OCI-LY7 (cell line): ENCODE measurements around the gene EDA2R. TPM values are rescaled to one million over a fixed set of nuclear protein-coding genes. Genes with fewer than 3 reads are reported as not detected.

Experiments
- BruUV-seq: library from RNA; stranded (reverse); fragments of 400-500 nt; replicated peaks from 2 replicates; lab custom pipeline; 2021; lab: Mats Ljungman, UMichigan
- CTCF ChIA-PET: fragments of 300-600 bp; sonication (Branson Sonifier 250); formaldehyde crosslinking; loops from one replicate; lab custom pipeline; 2022; ENCODE audit warnings: antibody characterized with exemption; ENCODE audit not compliant: unreplicated experiment; lab: Charles Lee
- POLR2A ChIA-PET: fragments of 300-600 bp; sonication (Branson Sonifier 250); formaldehyde crosslinking; loops from one replicate; lab custom pipeline; 2022; ENCODE audit warnings: antibody characterized with exemption; lab: Charles Lee
- DNase-seq: peaks from one replicate; pipeline ENCODE4 v3.0.0-alpha.2; 2015; ENCODE audit warnings: low spot score
- H2AFZ ChIP-seq: fragments of 200-600 bp; sonication (generic), shearing (Covaris generic); 2 replicates; pipeline ENCODE4 v1.6.1; 2014; ENCODE audit warnings: mild to moderate bottlenecking, antibody characterized with exemption, low read length, moderate library complexity
- H3K27ac ChIP-seq: fragments of 200-600 bp; sonication (generic); 2 replicates; pipeline ENCODE4 v1.5.1; 2014; ENCODE audit warnings: mixed run types, low read depth, mild to moderate bottlenecking, moderate library complexity, low read length, inconsistent platforms; ENCODE audit not compliant: poor library complexity, severe bottlenecking
- H3K36me3 ChIP-seq: fragments of 200-600 bp; sonication (generic); 2 replicates; pipeline ENCODE4 v1.6.1; 2014; ENCODE audit warnings: mild to moderate bottlenecking, antibody characterized with exemption, low read length, moderate library complexity, mixed read lengths; ENCODE audit not compliant: insufficient read depth
- H3K4me1 ChIP-seq: fragments of 200-600 bp; sonication (generic); 2 replicates; pipeline ENCODE4 v1.5.1; 2014; ENCODE audit warnings: mild to moderate bottlenecking, low read length; ENCODE audit not compliant: insufficient read depth, poor library complexity, severe bottlenecking
- H3K4me2 ChIP-seq: fragments of 200-600 bp; sonication (generic); 2 replicates; pipeline ENCODE4 v1.6.1; 2014; ENCODE audit warnings: mild to moderate bottlenecking, low read length
- H3K4me3 ChIP-seq: fragments of 200-600 bp; sonication (generic); 2 replicates; pipeline ENCODE4 v1.5.1; 2014; ENCODE audit warnings: mild to moderate bottlenecking, low read depth, low read length; ENCODE audit not compliant: poor library complexity, severe bottlenecking
- H3K79me2 ChIP-seq: fragments of 200-600 bp; sonication (generic); 2 replicates; pipeline ENCODE4 v1.6.1; 2016; ENCODE audit warnings: low read depth, mild to moderate bottlenecking, low read length, moderate library complexity, mixed read lengths; ENCODE audit not compliant: insufficient read depth
- H3K9me2 ChIP-seq: fragments of 200-600 bp; sonication (generic); 2 replicates; pipeline ENCODE4 v1.6.1; 2016; ENCODE audit warnings: mild to moderate bottlenecking, low read length, mixed read lengths; ENCODE audit not compliant: insufficient read depth
- H3K9me3 ChIP-seq: fragments of 200-600 bp; sonication (generic); 2 replicates; pipeline ENCODE4 v1.6.1; 2014; ENCODE audit warnings: mild to moderate bottlenecking, mixed run types, low read length, mixed read lengths
- H4K20me1 ChIP-seq: fragments of 200-600 bp; sonication (generic); 2 replicates; pipeline ENCODE4 v1.6.1; 2014; ENCODE audit warnings: mild to moderate bottlenecking, antibody characterized with exemption, low read length, moderate library complexity, mixed read lengths; ENCODE audit not compliant: insufficient read depth
- EZH2phosphoT487 ChIP-seq: fragments of 200-600 bp; sonication (generic); IDR thresholded peaks from 2 replicates; pipeline ENCODE4 v1.6.1; 2018; ENCODE audit warnings: low read depth, borderline replicate concordance, mild to moderate bottlenecking, mixed run types, antibody characterized with exemption, low read length, moderate library complexity, mixed read lengths
- intact Hi-C: fragments of 100-400 bp; cut with micrococcal nuclease; formaldehyde crosslinking; loops from one replicate; pipeline ENCODE4 v1.10.0; 2022; ENCODE audit not compliant: unreplicated experiment
- small RNA-seq: library from RNA; depleted of rRNA; stranded (forward); fragments of <200 nt; gene quantifications from one replicate; pipeline ENCODE3, GENCODE V24; 2014
- total RNA-seq, 2 experiments: library from RNA; depleted of rRNA in 1 of 2; stranded (reverse); fragments of >200 nt in 1 of 2; shearing (Covaris generic) in 1 of 2; gene quantifications; 2 replicates each; pipeline ENCODE4 v1.2.3, GENCODE V29; 2014 to 2022
- TF ChIP-seq, protein P1 (sequence below): fragments of 200-600 bp; sonication (generic); conservative IDR thresholded peaks from 2 replicates; pipeline ENCODE4 v1.5.1; 2014; ENCODE audit warnings: mild to moderate bottlenecking, antibody characterized with exemption, low read length, moderate library complexity, mixed read lengths

The EDA2R gene
- total RNA-seq, 2 experiments from 2014 or later: 3.7 to 3.8 TPM

- no peak overlapping the region for H3K4me3 ChIP-seq
- H3K4me1 ChIP-seq: no peaks in the 10 kb centered on the region
- no peaks in the 10 kb centered on the region for H3K36me3 ChIP-seq
- ChIA-PET POLR2A (no interaction called here), CTCF (no interaction called here)
- no peaks in the 10 kb centered on the region for H3K79me2 ChIP-seq
- no peak overlapping the region for H3K27ac ChIP-seq
- H2AFZ ChIP-seq: no peak overlapping the region
- no peaks in the 10 kb centered on the region for H3K9me3 ChIP-seq
- BruUV-seq: no TSS peak
- no peak for DNase-seq
- no peak overlapping the region for H3K4me2 ChIP-seq
- H4K20me1 ChIP-seq: no peaks in the 10 kb centered on the region
- TF ChIP-seq, protein P1, sequence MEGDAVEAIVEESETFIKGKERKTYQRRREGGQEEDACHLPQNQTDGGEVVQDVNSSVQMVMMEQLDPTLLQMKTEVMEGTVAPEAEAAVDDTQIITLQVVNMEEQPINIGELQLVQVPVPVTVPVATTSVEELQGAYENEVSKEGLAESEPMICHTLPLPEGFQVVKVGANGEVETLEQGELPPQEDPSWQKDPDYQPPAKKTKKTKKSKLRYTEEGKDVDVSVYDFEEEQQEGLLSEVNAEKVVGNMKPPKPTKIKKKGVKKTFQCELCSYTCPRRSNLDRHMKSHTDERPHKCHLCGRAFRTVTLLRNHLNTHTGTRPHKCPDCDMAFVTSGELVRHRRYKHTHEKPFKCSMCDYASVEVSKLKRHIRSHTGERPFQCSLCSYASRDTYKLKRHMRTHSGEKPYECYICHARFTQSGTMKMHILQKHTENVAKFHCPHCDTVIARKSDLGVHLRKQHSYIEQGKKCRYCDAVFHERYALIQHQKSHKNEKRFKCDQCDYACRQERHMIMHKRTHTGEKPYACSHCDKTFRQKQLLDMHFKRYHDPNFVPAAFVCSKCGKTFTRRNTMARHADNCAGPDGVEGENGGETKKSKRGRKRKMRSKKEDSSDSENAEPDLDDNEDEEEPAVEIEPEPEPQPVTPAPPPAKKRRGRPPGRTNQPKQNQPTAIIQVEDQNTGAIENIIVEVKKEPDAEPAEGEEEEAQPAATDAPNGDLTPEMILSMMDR: no peak
- no peak for TF ChIP-seq EZH2phosphoT487
- H3K9me2 ChIP-seq: no peaks in the 10 kb centered on the region
- intact Hi-C loops: no loop called here
Observed at GRCh38 chrX:66579219-66579618, 59.7 kb downstream of the EDA2R start.

- no peaks in the 10 kb centered on the region for H3K9me3 ChIP-seq
- H3K27ac ChIP-seq: no peak overlapping the region
- no TSS peak for BruUV-seq
- no peak for DNase-seq
- no peak overlapping the region for H2AFZ ChIP-seq
- no peak overlapping the region for H3K4me2 ChIP-seq
- no peak overlapping the region for H3K4me3 ChIP-seq
- POLR2A ChIA-PET: no interaction called here
- CTCF ChIA-PET: no interaction called here
- no peaks in the 10 kb centered on the region for H3K4me1 ChIP-seq
- H3K79me2 ChIP-seq: no peaks in the 10 kb centered on the region
- TF ChIP-seq EZH2phosphoT487: no peak
- TF ChIP-seq, protein P1: no peak
- H3K36me3 ChIP-seq: no peaks in the 10 kb centered on the region
- H3K9me2 ChIP-seq: no peaks in the 10 kb centered on the region
- no peaks in the 10 kb centered on the region for H4K20me1 ChIP-seq
- intact Hi-C loops: no loop called here
Observed at GRCh38 chrX:66553973-66554372, 84.9 kb downstream of the EDA2R start.

DNA sequence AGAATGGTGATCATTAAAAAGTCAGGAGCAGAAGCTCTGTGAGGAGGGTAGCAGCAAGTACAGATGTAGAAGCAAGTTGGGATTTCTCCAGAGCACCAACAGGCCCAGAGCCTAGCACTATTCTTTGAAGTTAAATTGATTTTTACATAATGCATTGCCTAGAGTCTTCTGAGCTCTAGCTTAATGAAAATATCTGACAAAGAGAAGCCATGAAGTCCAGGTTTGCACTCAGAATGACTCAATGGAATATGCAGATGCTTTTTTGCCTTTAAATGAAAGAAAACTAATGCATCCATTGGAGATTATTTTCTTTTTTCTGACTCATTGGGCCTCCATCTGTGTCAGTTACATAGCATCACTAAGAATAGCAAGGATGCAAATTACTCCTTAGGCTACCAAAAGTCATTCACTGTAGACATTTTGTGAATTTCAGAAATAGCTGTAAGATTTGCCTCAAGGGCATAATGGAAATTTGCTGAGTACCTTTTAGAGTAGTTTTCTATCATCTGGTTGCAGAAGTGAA is 91.0 kb downstream of the EDA2R start:
- intact Hi-C loops: no loop called here
- TF ChIP-seq, protein P1: no peak
- TF ChIP-seq EZH2phosphoT487: no peak
- Histone ChIP-seq H2AFZ (no peak overlapping the region), H3K79me2 (no peaks in the 10 kb centered on the region), H3K9me2 (no peaks in the 10 kb centered on the region), H3K27ac (no peak overlapping the region), H4K20me1 (no peaks in the 10 kb centered on the region), H3K4me1 (no peaks in the 10 kb centered on the region), H3K4me3 (no peak overlapping the region), H3K4me2 (no peak overlapping the region), H3K9me3 (no peaks in the 10 kb centered on the region), H3K36me3 (no peaks in the 10 kb centered on the region)
- DNase-seq: no peak
- POLR2A ChIA-PET: no interaction called here
- no TSS peak for BruUV-seq
- CTCF ChIA-PET: no interaction called here

Small RNA genes within 50 kb of the gene (small RNA-seq; reads per million reads assigned to genes)
- not detected for gene RNU6-394P
